H9 (cell line): ENCODE data around the gene CBLB. TPM values are rescaled to one million over a fixed set of nuclear protein-coding genes. Genes with fewer than 3 reads are reported as not detected.

ENCODE experiments used
- DNase-seq: peaks from one replicate; pipeline ENCODE4 v3.0.0-alpha.2; 2017
- H2AFZ ChIP-seq: one replicate; pipeline ENCODE4 v1.6.1; 2013; ENCODE audit warnings: mild to moderate bottlenecking, low read length, control low read depth, moderate library complexity
- H2AK5ac ChIP-seq: 2 replicates; pipeline ENCODE4 v1.6.1; 2013; ENCODE audit warnings: low read length, control low read depth, mixed read lengths; ENCODE audit not compliant: insufficient read length
- H2BK120ac ChIP-seq: one replicate; pipeline ENCODE4 v1.6.1; 2013; ENCODE audit warnings: low read depth, mild to moderate bottlenecking, low read length, control low read depth, inconsistent platforms; ENCODE audit not compliant: poor library complexity, severe bottlenecking
- H2BK12ac ChIP-seq: 2 replicates; pipeline ENCODE4 v1.6.1; 2013; ENCODE audit warnings: low read length, control low read depth, mixed read lengths, low read depth; ENCODE audit not compliant: insufficient read length
- H2BK15ac ChIP-seq: 2 replicates; pipeline ENCODE4 v1.6.1; 2013; ENCODE audit warnings: low read depth, low read length, control low read depth
- H2BK20ac ChIP-seq: one replicate; pipeline ENCODE4 v1.6.1; 2013; ENCODE audit warnings: low read depth, mild to moderate bottlenecking, low read length, control low read depth, inconsistent platforms; ENCODE audit not compliant: poor library complexity, severe bottlenecking
- H2BK5ac ChIP-seq: 2 replicates; pipeline ENCODE4 v1.6.1; 2013; ENCODE audit warnings: low read length, control low read depth, mixed read lengths; ENCODE audit not compliant: insufficient read length
- H3K14ac ChIP-seq: 2 replicates; pipeline ENCODE4 v1.6.1; 2013; ENCODE audit warnings: low read length, control low read depth; ENCODE audit not compliant: insufficient read depth
- H3K18ac ChIP-seq: 2 replicates; pipeline ENCODE4 v1.6.1; 2013; ENCODE audit warnings: low read depth, mild to moderate bottlenecking, mixed read lengths, low read length, control low read depth; ENCODE audit not compliant: insufficient read length
- H3K23ac ChIP-seq: 2 replicates; pipeline ENCODE4 v1.6.1; 2013; ENCODE audit warnings: low read length, control low read depth, mixed read lengths, low read depth; ENCODE audit not compliant: insufficient read length
- H3K23me2 ChIP-seq: 2 replicates; pipeline ENCODE4 v1.6.1; 2013; ENCODE audit warnings: low read depth, mild to moderate bottlenecking, mixed read lengths, low read length, control low read depth; ENCODE audit not compliant: insufficient read length, poor library complexity, severe bottlenecking
- H3K27ac ChIP-seq: 2 replicates; pipeline ENCODE4 v1.5.1; 2013; ENCODE audit warnings: low read length, control low read depth, mixed read lengths, low read depth; ENCODE audit not compliant: insufficient read length
- H3K27me3 ChIP-seq: 2 replicates; pipeline ENCODE4 v1.6.1; 2013; ENCODE audit warnings: low read length, control low read depth, inconsistent platforms; ENCODE audit not compliant: insufficient read depth
- H3K4ac ChIP-seq: 2 replicates; pipeline ENCODE4 v1.6.1; 2013; ENCODE audit warnings: low read depth, mild to moderate bottlenecking, control low read depth, inconsistent platforms, low read length, moderate library complexity
- H3K4me1 ChIP-seq: 2 replicates; pipeline ENCODE4 v1.6.1; 2013; ENCODE audit warnings: low read length, control low read depth, inconsistent platforms; ENCODE audit not compliant: insufficient read depth
- H3K4me2 ChIP-seq: 2 replicates; pipeline ENCODE4 v1.6.1; 2013; ENCODE audit warnings: low read length, control low read depth, mixed read lengths; ENCODE audit not compliant: insufficient read length, insufficient read depth
- H3K56ac ChIP-seq: 2 replicates; pipeline ENCODE4 v1.6.1; 2013; ENCODE audit warnings: low read depth, mild to moderate bottlenecking, mixed read lengths, low read length, control low read depth; ENCODE audit not compliant: insufficient read length
- H3K79me1 ChIP-seq: 2 replicates; pipeline ENCODE4 v1.6.1; 2013; ENCODE audit warnings: low read depth, mild to moderate bottlenecking, moderate library complexity, low read length, control low read depth, inconsistent platforms; ENCODE audit not compliant: insufficient read depth, poor library complexity, severe bottlenecking
- H3K79me2 ChIP-seq: 2 replicates; pipeline ENCODE4 v1.6.1; 2013; ENCODE audit warnings: low read length, control low read depth, inconsistent platforms; ENCODE audit not compliant: insufficient read depth
- H3K9ac ChIP-seq: 2 replicates; pipeline ENCODE4 v1.6.1; 2013; ENCODE audit warnings: low read length, control low read depth, mixed read lengths; ENCODE audit not compliant: insufficient read length; ENCODE audit errors: extremely low read depth
- H3K9me3 ChIP-seq: one replicate; pipeline ENCODE4 v1.6.1; 2013; ENCODE audit warnings: low read depth, low read length, inconsistent platforms; ENCODE audit not compliant: control insufficient read depth
- H3T11ph ChIP-seq: one replicate; pipeline ENCODE4 v1.6.1; 2013; ENCODE audit warnings: mild to moderate bottlenecking, low read length, control low read depth, inconsistent platforms
- H4K20me1 ChIP-seq: one replicate; pipeline ENCODE4 v1.6.1; 2013; ENCODE audit not compliant: control insufficient read depth, insufficient read length, insufficient read depth
- H4K5ac ChIP-seq: 2 replicates; pipeline ENCODE4 v1.6.1; 2013; ENCODE audit warnings: low read depth, mild to moderate bottlenecking, mixed read lengths, low read length, control low read depth; ENCODE audit not compliant: insufficient read length
- H4K8ac ChIP-seq: replicated peaks from 2 replicates; pipeline ENCODE4 v1.6.1; 2013; ENCODE audit warnings: low read length, control low read depth, mixed read lengths, low read depth; ENCODE audit not compliant: insufficient read length
- H4K91ac ChIP-seq: 2 replicates; pipeline ENCODE4 v1.6.1; 2013; ENCODE audit warnings: low read depth, mild to moderate bottlenecking, moderate library complexity, mixed read lengths, low read length, control low read depth; ENCODE audit not compliant: insufficient read length
- H3K27ac Mint-ChIP-seq, 3 experiments: 2 replicates in 2 of 3; 3 replicates in 1 of 3; pipeline ENCODE4 v1.8.0; 2020 to 2021; ENCODE audit warnings: mixed read lengths in 3 of 3, mild to moderate bottlenecking in 1 of 3, moderate library complexity in 1 of 3
- H3K27me3 Mint-ChIP-seq: 2 replicates; pipeline ENCODE4 v1.8.0; 2021; ENCODE audit warnings: low read depth, mild to moderate bottlenecking, moderate library complexity, mixed read lengths
- H3K36me3 Mint-ChIP-seq, 3 experiments: 2 replicates in 2 of 3; 3 replicates in 1 of 3; pipeline ENCODE4 v1.8.0; 2020 to 2021; ENCODE audit warnings: low read depth in 3 of 3, mixed read lengths in 3 of 3; ENCODE audit not compliant: insufficient read depth in 1 of 3
- H3K4me1 Mint-ChIP-seq, 2 experiments: 2 replicates each; pipeline ENCODE4 v1.8.0; 2020; ENCODE audit warnings: mixed read lengths in 2 of 2
- H3K4me3 Mint-ChIP-seq, 2 experiments: 2 replicates in 1 of 2; 3 replicates in 1 of 2; pipeline ENCODE4 v1.8.0; 2020 to 2021; ENCODE audit warnings: mild to moderate bottlenecking in 2 of 2, mixed read lengths in 2 of 2, moderate library complexity in 1 of 2
- H3K9me3 Mint-ChIP-seq, 2 experiments: 2 replicates in 1 of 2; 3 replicates in 1 of 2; pipeline ENCODE4 v1.8.0; 2020; ENCODE audit warnings: mild to moderate bottlenecking in 2 of 2, mixed read lengths in 2 of 2, moderate library complexity in 1 of 2
- CTCF ChIP-seq: fragments of 200-600 bp; sonication (generic); conservative IDR thresholded peaks from 3 replicates; pipeline ENCODE4 v1.8.0; 2021; ENCODE audit warnings: antibody characterized with exemption, mild to moderate bottlenecking
- WGBS: extraction: QIAGEN DNeasy Blood & Tissue Kit; methylation state at CpG from one replicate; pipeline ENCODE4 v1.1.7; 2013; ENCODE audit warnings: missing lambda C conversion rate, low lambda C conversion rate, mixed read lengths; ENCODE audit not compliant: insufficient read length; ENCODE audit errors: extremely low coverage; 5-methylcytosine and 5-hydroxymethylcytosine counted together
- total RNA-seq: library from RNA; stranded (reverse); gene quantifications from 2 replicates; pipeline ENCODE4 v1.2.1, GENCODE V29; 2021

The CBLB gene
- total RNA-seq, 1 experiment from 2014 or later: 25.7 TPM

DNA sequence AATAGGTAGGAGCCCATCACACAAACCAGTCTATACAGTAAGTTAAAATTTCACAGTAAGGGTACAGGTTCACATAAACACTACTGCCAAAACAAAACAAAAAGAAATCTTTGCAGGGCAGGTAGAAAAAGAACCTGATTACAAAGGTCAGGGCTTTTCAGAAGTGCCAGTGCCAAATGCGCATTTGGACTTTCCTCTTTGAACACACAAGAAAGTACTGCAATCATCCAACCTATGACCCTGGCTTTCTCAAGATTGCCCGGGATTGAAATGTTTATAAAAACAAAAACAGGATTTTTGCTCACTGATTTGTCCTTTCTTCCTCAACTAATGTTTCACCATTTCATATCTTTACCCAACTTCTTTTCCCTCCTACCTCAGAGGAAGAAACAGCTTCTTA lies 47.4 kb downstream of the CBLB start:
- no peaks in the 10 kb centered on the region for H3K9me3 ChIP-seq
- H4K91ac ChIP-seq: no peak overlapping the region
- no peak overlapping the region for H4K5ac ChIP-seq
- H4K20me1 ChIP-seq: no peaks in the 10 kb centered on the region
- H3K56ac ChIP-seq: no peak overlapping the region
- no peaks in the 10 kb centered on the region for H3K27me3 ChIP-seq
- no peaks in the 10 kb centered on the region for H3K79me2 ChIP-seq
- H3K27ac ChIP-seq: no peak overlapping the region
- no peaks in the 10 kb centered on the region for H3K27me3 Mint-ChIP-seq
- H3K79me1 ChIP-seq: no peaks in the 10 kb centered on the region
- TF ChIP-seq CTCF: no peak
- no peak overlapping the region for H3K9ac ChIP-seq
- no peak overlapping the region for H2BK120ac ChIP-seq
- H3T11ph ChIP-seq: no peak overlapping the region
- no peak overlapping the region for H2BK12ac ChIP-seq
- no peak overlapping the region for H2BK15ac ChIP-seq
- no peak overlapping the region for H3K14ac ChIP-seq
- H3K9me3 Mint-ChIP-seq: no peaks in the 10 kb centered on the region
- H3K36me3 Mint-ChIP-seq: peaks cover 10 to 16% (median 11%) of the 10 kb centered on the region in 3 experiments; a peak in 6 of 7 replicates
- no peak overlapping the region for H2BK20ac ChIP-seq
- H3K4me3 Mint-ChIP-seq: no peak overlapping the region
- H3K4me1 Mint-ChIP-seq: peaks cover 12% of the 10 kb centered on the region in 2 experiments
- H2AFZ ChIP-seq: no peak overlapping the region
- no peaks in the 10 kb centered on the region for H3K23me2 ChIP-seq
- H3K4me2 ChIP-seq: no peak overlapping the region
- WGBS: no CpG with 5 or more reads among the region's 2 CpGs
- H3K18ac ChIP-seq: no peak overlapping the region
- H3K27ac Mint-ChIP-seq: no peak overlapping the region; a peak in 1 of 7 replicates
- H2BK5ac ChIP-seq: no peak overlapping the region
- H2AK5ac ChIP-seq: no peak overlapping the region
- DNase-seq: no peak
- no peak overlapping the region for H3K23ac ChIP-seq
- no peak overlapping the region for H4K8ac ChIP-seq
- no peak overlapping the region for H3K4ac ChIP-seq
- H3K4me1 ChIP-seq: no peaks in the 10 kb centered on the region
